Left colon (tissue), 2 donors: ENCODE data around the gene B4GALNT4. TPM values are rescaled to one million over a fixed set of nuclear protein-coding genes. Genes with fewer than 3 reads are reported as not detected.
"Not testable (repeated sequence)": the region's sequence is repeated elsewhere in the genome, so short reads cannot be mapped to it uniquely, and the experiment has no call there.

Experiments
- ATAC-seq: fragments of 200-7000 bp; cut with Tn5 transposase; one replicate; pipeline ENCODE4 v1.9.1; 2020; ENCODE audit warnings: mild to moderate bottlenecking, moderate library complexity
- DNase-seq, 2 donors: peaks; one replicate each; pipeline ENCODE4 v3.0.0-alpha.2; 2020
- intact Hi-C, 2 donors: fragments of 100-400 bp; cut with DNase I in 1 of 2; cut with micrococcal nuclease in 1 of 2; formaldehyde crosslinking; loops; one replicate each; pipeline versions ENCODE4 v1.11.2 to v1.14.0; 2022; cut with DNase I, micrococcal nuclease
- total RNA-seq, 2 donors: library from RNA; stranded (reverse); fragmentation: NEBNext Ultra II Directional; extraction: Animal tissue kit (Norgen Biotek cat#: 25700); gene quantifications; one replicate each; pipeline ENCODE4 v1.2.1, GENCODE V29; 2021
- donor health status: DM: no; HTN: no; CAD: no.
- donor health status: DM: yes; HTN: yes; CAD: no.

Gene B4GALNT4
- total RNA-seq, 2 donors from 2014 or later: 2.4 to 3.3 TPM

GRCh38 chr11:411520-411919 lies 42.2 kb downstream of the B4GALNT4 start:
- intact Hi-C loops, ATAC-seq: not testable (repeated sequence)
- peak in 1 of 2 donors; percentile 23 for DNase-seq

GRCh38 chr11:412641-413119 lies 43.4 kb downstream of the B4GALNT4 start:
- peak in 1 of 2 donors; percentile 19 for DNase-seq
- no peak for ATAC-seq

GRCh38 chr11:413120-414081 lies 44.1 kb downstream of the B4GALNT4 start:
- ATAC-seq (no peak), DNase-seq (peak in 1 of 2 donors; percentile 24)
- intact Hi-C loops: no loop called here

More at GRCh38 chr11:412641-413119, 43.4 kb downstream of the B4GALNT4 start:
- intact Hi-C loops: no loop called here

- intact Hi-C loops: no loop called here
- no peak for ATAC-seq
- peak; percentile 26 to 30 for DNase-seq
Observed at GRCh38 chr11:414318-414857, 45.1 kb downstream of the B4GALNT4 start.

GRCh38 chr11:415640-416041 lies 46.3 kb downstream of the B4GALNT4 start:
- DNase-seq (peak in 1 of 2 donors; percentile 28), ATAC-seq (peak; percentile 4)
- intact Hi-C loops: no loop called here

GRCh38 chr11:416051-416756 lies 46.9 kb downstream of the B4GALNT4 start:
- intact Hi-C loops: no loop called here
- DNase-seq (peak in 1 of 2 donors; percentile 32), ATAC-seq (peak; percentile 23)

GRCh38 chr11:416757-417621 lies 47.7 kb downstream of the B4GALNT4 start:
- intact Hi-C loops: no loop called here
- ATAC-seq (peak; percentile 76), DNase-seq (peak; percentile 70 to 85)

GRCh38 chr11:417652-418342 lies 48.5 kb downstream of the B4GALNT4 start:
- ATAC-seq (no peak), DNase-seq (no peak)
- intact Hi-C loops: no loop called here

GRCh38 chr11:418343-419247 lies 49.3 kb downstream of the B4GALNT4 start:
- no peak for ATAC-seq
- intact Hi-C loops: no loop called here
- peak in 1 of 2 donors; percentile 24 for DNase-seq

GRCh38 chr11:419248-420005 lies 50.1 kb downstream of the B4GALNT4 start:
- ATAC-seq: no peak
- intact Hi-C loops: no loop called here
- peak in 1 of 2 donors; percentile 15 for DNase-seq

GRCh38 chr11:420054-420910 lies 51.0 kb downstream of the B4GALNT4 start:
- intact Hi-C loops: no loop called here
- ATAC-seq (no peak), DNase-seq (no peak)

GRCh38 chr11:420911-421321 lies 51.6 kb downstream of the B4GALNT4 start:
- DNase-seq (no peak), ATAC-seq (no peak)
- intact Hi-C loops: no loop called here

- ATAC-seq (no peak), DNase-seq (no peak)
- intact Hi-C loops: no loop called here
Observed at GRCh38 chr11:422249-422656, 53.0 kb downstream of the B4GALNT4 start.

GRCh38 chr11:424232-424631 lies 54.9 kb downstream of the B4GALNT4 start:
- intact Hi-C loops: no loop called here

GRCh38 chr11:424766-425165 lies 55.5 kb downstream of the B4GALNT4 start:
- ATAC-seq, DNase-seq, intact Hi-C loops: not testable (repeated sequence)

More at GRCh38 chr11:424232-424631, 54.9 kb downstream of the B4GALNT4 start:
- DNase-seq (no peak), ATAC-seq (no peak)
